ENCODE measurements around the gene RPL36.
"Not testable (repeated sequence)": the region's sequence is repeated elsewhere in the genome, so short reads cannot be mapped to it uniquely, and the experiment has no call there.

The RPL36 gene

GRCh38 chr19:5686647-5687359 lies 3.3 kb upstream of the RPL36 start:
- Histone ChIP-seq H3K27ac (ENCODE audit: low read depth, low read length) (peak overlapping the region; percentile 61), H3K9ac (ENCODE audit: low read length) (no peak overlapping the region), H3K27me3 (ENCODE audit: control insufficient read depth, insufficient read depth, low read length) (no peaks in the 10 kb centered on the region), H3K36me3 (ENCODE audit: control insufficient read depth, insufficient read depth, low read length) (no peaks in the 10 kb centered on the region), H3K4me3 (ENCODE audit: low read length) (peak overlapping the region; percentile 77), H3K4me1 (ENCODE audit: control insufficient read depth, insufficient read depth, low read length) (peaks cover 4% of the 10 kb centered on the region)

DNA sequence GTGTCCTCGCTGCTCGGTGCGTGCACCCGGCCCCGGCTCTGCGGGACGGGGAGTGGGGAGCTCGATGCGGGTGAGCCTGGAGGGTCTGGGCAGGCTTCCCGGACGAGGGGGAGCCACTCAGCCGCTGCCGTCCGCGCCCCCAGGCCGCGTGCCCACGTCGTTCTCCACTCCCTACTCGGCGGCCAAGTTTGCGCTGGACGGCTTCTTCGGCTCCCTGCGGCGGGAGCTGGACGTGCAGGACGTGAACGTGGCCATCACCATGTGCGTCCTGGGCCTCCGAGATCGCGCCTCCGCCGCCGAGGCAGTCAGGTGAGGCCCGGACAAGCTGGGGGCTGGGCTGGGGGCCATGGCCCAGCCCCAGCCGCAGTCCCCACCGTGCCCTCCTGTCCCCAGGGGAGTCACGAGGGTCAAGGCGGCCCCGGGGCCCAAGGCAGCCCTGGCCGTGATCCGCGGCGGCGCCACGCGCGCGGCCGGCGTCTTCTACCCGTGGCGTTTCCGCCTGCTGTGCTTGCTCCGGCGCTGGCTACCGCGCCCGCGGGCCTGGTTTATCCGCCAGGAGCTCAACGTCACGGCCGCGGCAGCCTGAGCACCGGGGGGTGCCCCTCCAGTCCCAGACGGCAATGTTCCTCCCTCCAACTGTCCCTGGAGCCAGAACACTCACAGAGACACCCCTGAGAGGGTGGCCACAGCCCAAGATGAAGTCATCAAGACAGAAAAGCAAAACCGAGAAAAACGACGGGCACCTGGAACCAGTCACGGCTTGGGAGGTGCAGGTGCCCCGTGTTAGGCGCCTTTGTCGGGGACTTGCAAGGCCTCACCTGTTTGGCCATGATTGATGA lies 2.5 kb upstream of the RPL36 start:
- Histone ChIP-seq H3K9ac (ENCODE audit: low read length) (no peak overlapping the region), H3K4me1 (ENCODE audit: control insufficient read depth, insufficient read depth, low read length) (peaks cover 6% of the 10 kb centered on the region), H3K36me3 (ENCODE audit: control insufficient read depth, insufficient read depth, low read length) (peaks cover 4% of the 10 kb centered on the region), H3K4me3 (ENCODE audit: low read length) (peak overlapping the region; percentile 64), H3K27ac (ENCODE audit: low read depth, low read length) (peak overlapping the region; percentile 61), H3K27me3 (ENCODE audit: control insufficient read depth, insufficient read depth, low read length) (no peaks in the 10 kb centered on the region)

- not testable (repeated sequence) for H3K27me3 ChIP-seq (ENCODE audit: control insufficient read depth, insufficient read depth, low read length); H3K9ac ChIP-seq (ENCODE audit: low read length); H3K4me3 ChIP-seq (ENCODE audit: low read length); H3K27ac ChIP-seq (ENCODE audit: low read depth, low read length); H3K4me1 ChIP-seq (ENCODE audit: control insufficient read depth, insufficient read depth, low read length)
- peaks cover 11% of the 10 kb centered on the region for H3K36me3 ChIP-seq (ENCODE audit: control insufficient read depth, insufficient read depth, low read length)
These were observed 1.7 kb upstream of the RPL36 start for GRCh38 chr19:5688262-5688881.

GRCh38 chr19:5690955-5691821 lies 1.1 kb downstream of the RPL36 start:
- H3K36me3 ChIP-seq (ENCODE audit: control insufficient read depth, insufficient read depth, low read length), result peaks cover 29% of the 10 kb centered on the region
- peak overlapping the region; percentile 87 for H3K4me3 ChIP-seq (ENCODE audit: low read length)
- H3K9ac ChIP-seq (ENCODE audit: low read length), result peak overlapping the region; percentile 85
- no peaks in the 10 kb centered on the region for H3K27me3 ChIP-seq (ENCODE audit: control insufficient read depth, insufficient read depth, low read length)
- peaks cover 6% of the 10 kb centered on the region for H3K4me1 ChIP-seq (ENCODE audit: control insufficient read depth, insufficient read depth, low read length)
- peak overlapping the region; percentile 89 for H3K27ac ChIP-seq (ENCODE audit: low read depth, low read length)

GRCh38 chr19:5691822-5692722 lies 2.0 kb downstream of the RPL36 start:
- Histone ChIP-seq H3K36me3 (ENCODE audit: control insufficient read depth, insufficient read depth, low read length) (peaks cover 36% of the 10 kb centered on the region), H3K4me3 (ENCODE audit: low read length) (no peak overlapping the region), H3K9ac (ENCODE audit: low read length) (no peak overlapping the region)

GRCh38 chr19:5692723-5693194 lies 2.7 kb downstream of the RPL36 start:
- Histone ChIP-seq H3K27me3 (ENCODE audit: control insufficient read depth, insufficient read depth, low read length) (no peaks in the 10 kb centered on the region), H3K27ac (ENCODE audit: low read depth, low read length) (no peak overlapping the region), H3K4me1 (ENCODE audit: control insufficient read depth, insufficient read depth, low read length) (peaks cover 4% of the 10 kb centered on the region), H3K9ac (ENCODE audit: low read length) (no peak overlapping the region), H3K4me3 (ENCODE audit: low read length) (no peak overlapping the region), H3K36me3 (ENCODE audit: control insufficient read depth, insufficient read depth, low read length) (peaks cover 39% of the 10 kb centered on the region)

More at GRCh38 chr19:5691822-5692722, 2.0 kb downstream of the RPL36 start:
- H3K27ac ChIP-seq (ENCODE audit: low read depth, low read length), result peak overlapping the region; percentile 60
- H3K4me1 ChIP-seq (ENCODE audit: control insufficient read depth, insufficient read depth, low read length), result peaks cover 4% of the 10 kb centered on the region
- no peaks in the 10 kb centered on the region for H3K27me3 ChIP-seq (ENCODE audit: control insufficient read depth, insufficient read depth, low read length)

GRCh38 chr19:5693195-5694166 lies 3.4 kb downstream of the RPL36 start:
- H3K9ac ChIP-seq (ENCODE audit: low read length), result peak overlapping the region; percentile 21
- no peak overlapping the region for H3K27ac ChIP-seq (ENCODE audit: low read depth, low read length)
- no peaks in the 10 kb centered on the region for H3K27me3 ChIP-seq (ENCODE audit: control insufficient read depth, insufficient read depth, low read length)
- H3K36me3 ChIP-seq (ENCODE audit: control insufficient read depth, insufficient read depth, low read length), result peaks cover 39% of the 10 kb centered on the region
- peaks cover 4% of the 10 kb centered on the region for H3K4me1 ChIP-seq (ENCODE audit: control insufficient read depth, insufficient read depth, low read length)
- no peak overlapping the region for H3K4me3 ChIP-seq (ENCODE audit: low read length)

GRCh38 chr19:5694167-5694955 lies 4.3 kb downstream of the RPL36 start:
- peaks cover 44% of the 10 kb centered on the region for H3K36me3 ChIP-seq (ENCODE audit: control insufficient read depth, insufficient read depth, low read length)
- H3K9ac ChIP-seq (ENCODE audit: low read length), result no peak overlapping the region
- H3K4me3 ChIP-seq (ENCODE audit: low read length), result no peak overlapping the region
- no peaks in the 10 kb centered on the region for H3K27me3 ChIP-seq (ENCODE audit: control insufficient read depth, insufficient read depth, low read length)
- no peak overlapping the region for H3K27ac ChIP-seq (ENCODE audit: low read depth, low read length)
- H3K4me1 ChIP-seq (ENCODE audit: control insufficient read depth, insufficient read depth, low read length), result peaks cover 4% of the 10 kb centered on the region

- Histone ChIP-seq H3K4me1 (ENCODE audit: control insufficient read depth, insufficient read depth, low read length) (peaks cover 4% of the 10 kb centered on the region), H3K36me3 (ENCODE audit: control insufficient read depth, insufficient read depth, low read length) (peaks cover 44% of the 10 kb centered on the region), H3K4me3 (ENCODE audit: low read length) (no peak overlapping the region), H3K9ac (ENCODE audit: low read length) (no peak overlapping the region), H3K27ac (ENCODE audit: low read depth, low read length) (no peak overlapping the region), H3K27me3 (ENCODE audit: control insufficient read depth, insufficient read depth, low read length) (no peaks in the 10 kb centered on the region)
These were observed 5.0 kb downstream of the RPL36 start for GRCh38 chr19:5694956-5695648.

Data from rectal smooth muscle tissue (tissue), 1 donor.